Duodenal mucosa (tissue), 2 donors: ENCODE measurements around the gene ALKBH6.
"Not testable (repeated sequence)": the region's sequence is repeated elsewhere in the genome, so short reads cannot be mapped to it uniquely, and the experiment has no call there.

Experiments
- H3K27ac ChIP-seq: one replicate; pipeline ENCODE4 v1.7.0; 2013; ENCODE audit warnings: low read depth, low read length
- H3K27me3 ChIP-seq, 2 donors: one replicate each; pipeline ENCODE4 v1.7.0; 2013; ENCODE audit warnings: low read length in 2 of 2, control low read depth in 1 of 2; ENCODE audit not compliant: insufficient read depth in 2 of 2, control insufficient read depth in 1 of 2
- H3K36me3 ChIP-seq, 2 donors: one replicate each; pipeline ENCODE4 v1.7.0; 2013; ENCODE audit warnings: low read length in 2 of 2, control low read depth in 1 of 2; ENCODE audit not compliant: insufficient read depth in 2 of 2, control insufficient read depth in 1 of 2
- H3K4me1 ChIP-seq, 2 donors: one replicate each; pipeline ENCODE4 v1.7.0; 2013; ENCODE audit warnings: low read length in 2 of 2, control low read depth in 1 of 2; ENCODE audit not compliant: insufficient read depth in 2 of 2, control insufficient read depth in 1 of 2
- H3K4me3 ChIP-seq, 2 donors: one replicate each; pipeline ENCODE4 v1.7.0; 2013; ENCODE audit warnings: low read length in 2 of 2, low read depth in 1 of 2
- H3K9ac ChIP-seq, 2 donors: one replicate each; pipeline ENCODE4 v1.7.0; 2013; ENCODE audit warnings: low read length in 2 of 2, low read depth in 1 of 2
- H3K9me3 ChIP-seq, 2 donors: one replicate each; pipeline ENCODE4 v1.7.0; 2013; ENCODE audit warnings: low read length in 2 of 2, control low read depth in 1 of 2; ENCODE audit not compliant: control insufficient read depth in 1 of 2

Gene ALKBH6

DNA sequence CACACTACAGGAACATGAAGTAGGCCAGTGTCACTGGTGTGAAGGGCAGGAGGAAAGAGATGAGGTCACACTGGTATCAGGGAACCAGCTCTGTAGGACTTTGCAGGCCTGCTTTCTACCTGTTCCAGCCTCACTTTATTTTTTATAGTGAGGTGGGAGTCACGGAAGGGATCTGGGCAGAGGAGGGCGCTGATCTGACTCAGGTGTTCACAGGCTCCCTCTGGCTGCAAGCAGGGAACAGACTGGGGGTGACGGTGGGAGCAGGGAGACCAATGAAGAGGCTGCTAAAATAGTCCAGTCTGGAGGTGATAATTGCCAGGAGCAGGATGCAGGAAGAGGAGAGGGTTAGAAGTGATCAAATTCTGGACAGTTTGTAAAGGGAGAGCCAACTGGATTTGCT, 37.2 kb upstream of the ALKBH6 start:
- peaks cover 8 to 10% of the 10 kb centered on the region in 2 donors for H3K4me1 ChIP-seq
- no peaks in the 10 kb centered on the region for H3K27me3 ChIP-seq
- H3K36me3 ChIP-seq: no peaks in the 10 kb centered on the region
- no peak overlapping the region for H3K4me3 ChIP-seq
- no peak overlapping the region for H3K9ac ChIP-seq
- no peak overlapping the region for H3K27ac ChIP-seq
- H3K9me3 ChIP-seq: no peaks in the 10 kb centered on the region

DNA sequence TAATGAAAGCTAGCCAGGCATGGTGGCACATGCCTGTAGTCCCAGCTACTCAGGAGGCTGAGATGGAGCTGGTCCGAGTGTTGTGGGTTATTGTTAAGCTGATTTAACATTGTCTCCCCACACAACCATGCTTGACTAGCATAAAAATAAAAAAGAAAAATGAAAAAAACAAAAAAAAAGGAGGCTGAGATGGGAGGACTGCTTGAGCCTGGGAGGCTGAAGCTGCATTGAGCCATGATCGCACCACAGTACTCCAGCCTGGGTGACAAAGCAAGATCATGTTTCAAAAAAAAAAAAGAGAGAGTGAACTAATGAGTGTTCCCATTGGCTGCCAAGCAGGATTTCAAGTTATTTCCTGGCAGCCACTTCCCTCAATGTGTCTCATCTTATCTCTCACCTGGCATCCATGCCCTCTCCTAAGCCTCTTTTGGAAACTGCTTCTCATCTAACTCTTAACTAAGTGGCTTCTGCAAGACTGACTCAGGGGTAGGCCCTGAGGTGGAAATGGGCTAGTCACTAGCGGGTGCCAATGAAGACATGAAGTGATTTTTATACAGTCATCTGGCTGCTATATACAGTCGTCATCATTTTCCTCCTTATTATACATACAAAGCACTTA, 35.2 kb upstream of the ALKBH6 start:
- Histone ChIP-seq H3K27me3 (no peaks in the 10 kb centered on the region), H3K9me3 (no peaks in the 10 kb centered on the region), H3K4me1 (no peaks in the 10 kb centered on the region), H3K4me3 (no peak overlapping the region), H3K27ac (no peak overlapping the region), H3K36me3 (no peaks in the 10 kb centered on the region), H3K9ac (no peak overlapping the region)

DNA sequence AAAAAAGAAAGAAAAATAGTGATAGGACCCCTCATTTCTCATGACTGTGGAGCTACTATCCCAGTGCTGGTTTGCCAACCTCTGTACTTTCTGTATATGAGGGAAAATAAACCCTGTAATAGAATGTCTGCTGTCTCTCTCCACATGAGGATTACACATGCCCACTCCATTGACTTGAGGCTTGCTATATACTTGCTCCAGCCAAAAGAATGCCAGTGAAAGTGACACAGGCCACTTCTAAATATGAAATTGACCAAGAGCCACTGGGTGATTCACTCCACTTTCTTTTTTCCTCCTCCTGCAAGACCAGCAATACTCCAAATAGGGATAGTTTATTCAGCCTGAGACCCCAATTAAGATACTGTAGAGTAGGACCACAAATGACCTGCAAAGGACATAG, 33.8 kb upstream of the ALKBH6 start:
- Histone ChIP-seq H3K9ac (no peak overlapping the region), H3K4me1 (no peaks in the 10 kb centered on the region), H3K27ac (no peak overlapping the region), H3K9me3 (no peaks in the 10 kb centered on the region), H3K36me3 (no peaks in the 10 kb centered on the region), H3K4me3 (no peak overlapping the region), H3K27me3 (no peaks in the 10 kb centered on the region)

DNA sequence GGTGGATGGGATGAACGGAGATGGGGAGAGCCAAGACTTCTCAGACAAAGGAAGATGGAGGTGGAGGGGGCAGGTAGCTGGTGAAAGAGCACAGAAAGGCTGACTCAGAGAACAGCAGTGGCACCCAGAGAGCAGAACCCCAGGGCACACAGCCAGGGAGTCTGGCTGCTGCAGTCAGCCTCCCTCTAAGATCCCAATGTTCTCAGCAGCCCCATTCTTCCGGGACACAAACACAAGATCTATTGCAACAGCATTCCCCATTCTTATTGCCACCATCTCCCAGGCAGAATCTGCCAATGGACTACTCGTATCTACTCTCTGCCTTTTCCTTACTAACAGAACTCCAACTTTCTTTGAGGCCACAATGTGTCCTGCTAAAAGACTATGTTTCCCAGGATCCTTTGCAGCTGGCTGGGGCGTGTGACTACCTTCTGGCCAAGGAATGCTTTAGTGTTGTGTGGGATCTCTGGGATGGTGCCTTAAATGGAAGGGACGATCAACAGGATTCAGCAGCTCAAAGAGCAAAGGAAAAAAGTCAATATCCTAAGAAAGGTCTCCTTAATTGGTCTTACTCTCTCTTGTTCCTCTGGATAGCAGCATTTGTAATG, 32.5 kb upstream of the ALKBH6 start:
- Histone ChIP-seq H3K36me3 (no peaks in the 10 kb centered on the region), H3K27me3 (no peaks in the 10 kb centered on the region), H3K27ac (no peak overlapping the region), H3K4me3 (no peak overlapping the region), H3K9ac (no peak overlapping the region), H3K4me1 (no peaks in the 10 kb centered on the region), H3K9me3 (no peaks in the 10 kb centered on the region)

DNA sequence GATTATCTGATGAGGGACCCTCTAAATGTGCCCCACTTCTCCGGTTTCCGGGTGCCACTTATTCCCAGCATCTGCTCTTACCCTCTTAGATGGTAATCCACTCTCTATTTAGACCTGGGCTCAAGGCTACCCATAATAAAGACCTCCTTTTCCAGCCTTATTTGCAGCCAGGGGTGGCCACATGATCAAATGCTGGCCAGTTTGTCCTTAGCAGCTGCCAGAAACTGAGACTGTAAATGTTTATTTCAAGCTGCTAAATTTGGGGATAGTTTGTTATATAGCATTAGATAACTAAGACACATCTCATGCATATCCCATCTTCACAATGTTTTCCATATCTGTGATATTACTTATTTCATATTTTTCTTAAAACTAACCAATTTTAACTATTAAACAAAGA, 29.9 kb upstream of the ALKBH6 start:
- H3K4me1 ChIP-seq: no peaks in the 10 kb centered on the region
- H3K36me3 ChIP-seq: no peaks in the 10 kb centered on the region
- no peak overlapping the region for H3K27ac ChIP-seq
- H3K9me3 ChIP-seq: no peaks in the 10 kb centered on the region
- no peaks in the 10 kb centered on the region for H3K27me3 ChIP-seq
- no peak overlapping the region for H3K4me3 ChIP-seq
- no peak overlapping the region for H3K9ac ChIP-seq

DNA sequence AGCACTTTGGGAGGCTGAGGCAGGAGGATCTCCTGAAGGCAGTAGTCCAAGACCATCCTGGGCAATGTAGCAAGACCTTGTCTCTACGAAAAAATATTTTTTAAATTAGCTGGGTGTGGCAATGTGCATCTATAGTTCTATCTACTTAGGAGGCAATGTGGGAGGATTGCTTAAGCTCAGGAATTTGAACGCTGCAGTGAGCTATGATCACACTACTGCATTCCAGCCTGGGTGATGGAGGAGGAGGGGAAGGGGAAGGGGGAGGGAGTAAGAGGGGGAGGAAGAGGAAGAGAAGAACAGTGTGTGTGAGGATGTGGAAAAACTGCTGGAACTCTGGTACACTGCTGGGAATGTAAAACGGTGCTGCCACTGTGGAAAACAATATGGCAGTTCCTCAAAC, 27.8 kb upstream of the ALKBH6 start:
- no peak overlapping the region for H3K9ac ChIP-seq
- no peaks in the 10 kb centered on the region for H3K9me3 ChIP-seq
- no peaks in the 10 kb centered on the region for H3K4me1 ChIP-seq
- no peaks in the 10 kb centered on the region for H3K36me3 ChIP-seq
- H3K27me3 ChIP-seq: no peaks in the 10 kb centered on the region
- peak overlapping the region; percentile 32 for H3K27ac ChIP-seq
- no peak overlapping the region for H3K4me3 ChIP-seq

DNA sequence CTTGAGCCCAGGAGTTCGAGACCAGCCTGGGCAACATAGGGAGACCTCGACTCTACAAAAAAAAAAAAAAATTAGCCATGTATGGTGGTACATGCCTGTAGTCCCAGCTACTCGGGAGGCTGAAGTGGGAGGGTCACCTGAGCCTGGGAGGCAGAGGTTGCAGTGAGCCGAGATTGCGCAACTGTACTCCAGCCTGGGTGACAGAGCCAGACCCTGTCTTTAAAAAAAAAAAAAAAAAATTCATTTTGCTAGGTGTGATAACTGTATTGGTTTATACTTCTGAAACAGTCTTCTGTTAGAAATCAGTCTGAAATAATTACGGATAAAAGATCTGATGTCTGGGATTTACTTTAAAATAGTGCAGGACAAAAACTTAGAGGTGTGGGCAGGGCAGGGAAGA, 27.1 kb upstream of the ALKBH6 start:
- not testable (repeated sequence) for H3K27ac ChIP-seq, H3K4me1 ChIP-seq, H3K9me3 ChIP-seq, H3K27me3 ChIP-seq, H3K36me3 ChIP-seq, H3K9ac ChIP-seq, H3K4me3 ChIP-seq

DNA sequence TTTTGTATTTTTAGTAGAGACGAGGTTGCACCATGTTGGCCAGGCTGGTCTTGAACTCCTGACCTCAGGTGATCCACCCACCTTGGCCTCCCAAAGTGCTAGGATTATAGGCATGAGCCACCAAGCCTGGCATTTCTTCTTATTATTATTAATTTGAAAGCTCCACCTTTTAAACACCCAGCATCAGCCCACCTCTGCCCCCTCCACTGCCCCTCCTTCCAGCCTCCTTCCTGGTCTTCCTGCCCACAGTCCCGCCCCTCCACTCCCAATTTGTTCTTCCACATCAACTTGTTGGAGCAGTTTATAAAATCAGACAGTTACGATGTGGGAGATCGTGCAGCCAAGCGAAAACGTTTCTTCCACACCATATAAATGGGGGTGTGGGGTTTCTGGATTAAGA, 26.5 kb upstream of the ALKBH6 start:
- no peaks in the 10 kb centered on the region for H3K9me3 ChIP-seq
- no peak overlapping the region for H3K4me3 ChIP-seq
- H3K36me3 ChIP-seq: peaks cover 0 to under 1% of the 10 kb centered on the region in 2 donors
- H3K27ac ChIP-seq: no peak overlapping the region
- no peaks in the 10 kb centered on the region for H3K4me1 ChIP-seq
- H3K27me3 ChIP-seq: no peaks in the 10 kb centered on the region
- H3K9ac ChIP-seq: no peak overlapping the region

DNA sequence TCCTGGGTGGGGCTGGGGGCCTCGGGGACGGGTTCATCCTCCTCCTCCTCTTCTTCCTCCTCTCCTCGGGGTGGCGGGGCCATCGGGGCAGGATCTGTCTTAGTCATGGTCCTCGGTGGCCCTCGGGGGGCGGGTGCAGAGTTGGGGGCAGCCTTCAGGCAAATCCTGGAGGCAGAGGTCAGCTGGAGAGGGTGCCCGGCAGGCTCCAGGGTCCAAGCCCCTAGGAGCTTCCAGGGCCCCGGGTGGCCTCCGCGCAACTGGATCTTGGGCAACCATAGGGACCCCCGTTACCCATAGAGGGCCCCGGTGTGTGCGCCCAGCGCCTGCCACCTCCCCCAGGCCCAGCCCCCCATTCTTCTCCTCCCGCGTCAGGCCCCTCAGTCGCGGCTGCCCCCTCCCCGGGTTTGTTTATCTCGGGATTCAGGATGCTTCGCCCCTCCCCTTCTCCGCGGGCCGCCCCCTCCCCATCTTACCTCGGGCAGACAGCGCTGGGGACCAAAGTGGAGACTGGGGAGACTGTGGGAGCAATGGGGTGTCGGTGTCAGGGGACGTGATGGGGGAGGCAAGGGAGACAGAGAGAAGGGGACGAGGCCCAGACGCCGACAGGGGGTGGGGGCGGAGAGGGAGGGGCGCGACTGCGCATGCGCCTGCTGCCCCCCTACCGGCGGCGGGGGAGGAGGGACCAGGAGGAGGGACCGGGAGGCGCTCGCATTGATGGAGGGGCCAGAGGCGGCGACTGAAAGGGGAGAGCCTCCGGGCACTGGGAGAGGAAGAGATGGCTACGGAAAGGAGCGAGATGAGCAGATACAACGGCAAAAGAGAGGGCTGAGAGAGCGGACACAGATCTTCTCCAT, 18.5 kb upstream of the ALKBH6 start, which contains the start of gene CLIP3:
CLIP3 (minus strand) TSS at position 623 of the 854 bp plus-strand sequence; CDS start at position 107, 516 bp downstream.
- Histone ChIP-seq H3K9ac (peak within 1 kb of the TSS in 1 of 2 donors; percentile 33), H3K27ac (no peak within 1 kb of the TSS), H3K4me1 (no peaks in the 10 kb centered on the region), H3K27me3 (no peaks in the 10 kb centered on the region), H3K4me3 (peak within 1 kb of the TSS; percentile 47 to 55), H3K9me3 (no peaks in the 10 kb centered on the region), H3K36me3 (peaks cover 7 to 8% of the 10 kb centered on the region in 2 donors)

DNA sequence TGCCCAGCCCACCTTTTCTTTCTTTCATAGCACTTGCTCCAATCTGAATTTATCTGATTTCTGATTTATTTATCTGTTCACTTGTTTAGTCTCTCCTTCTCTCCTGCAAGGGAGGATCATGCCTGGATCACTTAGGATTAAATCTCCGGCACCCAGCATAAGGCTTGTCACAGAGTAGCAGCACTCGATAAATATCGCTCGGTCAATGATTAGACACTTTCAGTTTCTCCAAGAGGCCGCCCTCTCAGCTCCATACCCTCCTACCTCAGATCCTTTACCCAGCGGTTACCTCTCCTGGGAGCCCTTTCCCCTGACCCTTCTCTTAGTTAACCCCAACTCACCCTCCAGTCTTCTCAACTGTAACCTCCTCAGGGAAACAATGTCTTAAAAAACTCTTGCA, 17.3 kb upstream of the ALKBH6 start:
- Histone ChIP-seq H3K4me1 (no peaks in the 10 kb centered on the region), H3K27me3 (no peaks in the 10 kb centered on the region), H3K9me3 (no peaks in the 10 kb centered on the region), H3K36me3 (peaks cover 7 to 8% of the 10 kb centered on the region in 2 donors), H3K9ac (peak overlapping the region in 1 of 2 donors; percentile 25), H3K27ac (no peak overlapping the region), H3K4me3 (no peak overlapping the region)
